ENCODE results near the gene CEMIP. TPM values are rescaled to one million over a fixed set of nuclear protein-coding genes. Genes with fewer than 3 reads are reported as not detected.
A peak's percentile ranks its signal among the peaks of the same experiment; 100 is the strongest.

The CEMIP gene
- total and polyA plus RNA-seq, 2 of the 13 experiments (the other 11 are each of a cell fraction or from before 2014, with no cell fraction given), result 4.3 to 28.5 TPM

- TF ChIP-seq GLI4 (CRISPR knock-in tag; IDR thresholded peaks at IDR 0.05; ENCODE audit: borderline replicate concordance) (no peak), RNF2 (conservative IDR thresholded peaks at IDR 0.05; ENCODE audit: low read depth) (0 out of 2 replicates have a peak, but pooled peaks have one; percentile 32), ZNF503 (CRISPR knock-in tag; IDR thresholded peaks at IDR 0.05) (peak; percentile 24; the same call in 1 of the 2 replicates), GABPA (IDR thresholded peaks at IDR 0.05; ENCODE audit: low read depth, low read length) (no peak), GABPA (CRISPR knock-in tag; IDR thresholded peaks at IDR 0.05; ENCODE audit: low read depth) (no peak), KLF16 (CRISPR knock-in tag; IDR thresholded peaks at IDR 0.05) (no peak), MXI1 (IDR thresholded peaks at IDR 0.05; ENCODE audit: borderline replicate concordance, low read depth, low read length) (no peak), ZSCAN25 (CRISPR knock-in tag; IDR thresholded peaks at IDR 0.05) (no peak), PRDM10 (CRISPR knock-in tag; IDR thresholded peaks at IDR 0.05; ENCODE audit: low read depth) (no peak), CHCHD3 (CRISPR knock-in tag; IDR thresholded peaks at IDR 0.05) (no peak), ZKSCAN1 (IDR thresholded peaks at IDR 0.05; ENCODE audit: low read length) (no peak), ZBTB25 (CRISPR knock-in tag; IDR thresholded peaks at IDR 0.05) (no peak), ARID3A (IDR thresholded peaks at IDR 0.05; ENCODE audit: low read depth, low read length) (no peak), YEATS2 (CRISPR knock-in tag; IDR thresholded peaks at IDR 0.05; ENCODE audit: borderline replicate concordance) (no peak), ARID5B (CRISPR knock-in tag; IDR thresholded peaks at IDR 0.05) (no peak)
Measured at GRCh38 chr15:80778964-80779657, at the start of gene CEMIP (continued).
